ENCODE results near the gene SIPA1.

Gene SIPA1, protein sequence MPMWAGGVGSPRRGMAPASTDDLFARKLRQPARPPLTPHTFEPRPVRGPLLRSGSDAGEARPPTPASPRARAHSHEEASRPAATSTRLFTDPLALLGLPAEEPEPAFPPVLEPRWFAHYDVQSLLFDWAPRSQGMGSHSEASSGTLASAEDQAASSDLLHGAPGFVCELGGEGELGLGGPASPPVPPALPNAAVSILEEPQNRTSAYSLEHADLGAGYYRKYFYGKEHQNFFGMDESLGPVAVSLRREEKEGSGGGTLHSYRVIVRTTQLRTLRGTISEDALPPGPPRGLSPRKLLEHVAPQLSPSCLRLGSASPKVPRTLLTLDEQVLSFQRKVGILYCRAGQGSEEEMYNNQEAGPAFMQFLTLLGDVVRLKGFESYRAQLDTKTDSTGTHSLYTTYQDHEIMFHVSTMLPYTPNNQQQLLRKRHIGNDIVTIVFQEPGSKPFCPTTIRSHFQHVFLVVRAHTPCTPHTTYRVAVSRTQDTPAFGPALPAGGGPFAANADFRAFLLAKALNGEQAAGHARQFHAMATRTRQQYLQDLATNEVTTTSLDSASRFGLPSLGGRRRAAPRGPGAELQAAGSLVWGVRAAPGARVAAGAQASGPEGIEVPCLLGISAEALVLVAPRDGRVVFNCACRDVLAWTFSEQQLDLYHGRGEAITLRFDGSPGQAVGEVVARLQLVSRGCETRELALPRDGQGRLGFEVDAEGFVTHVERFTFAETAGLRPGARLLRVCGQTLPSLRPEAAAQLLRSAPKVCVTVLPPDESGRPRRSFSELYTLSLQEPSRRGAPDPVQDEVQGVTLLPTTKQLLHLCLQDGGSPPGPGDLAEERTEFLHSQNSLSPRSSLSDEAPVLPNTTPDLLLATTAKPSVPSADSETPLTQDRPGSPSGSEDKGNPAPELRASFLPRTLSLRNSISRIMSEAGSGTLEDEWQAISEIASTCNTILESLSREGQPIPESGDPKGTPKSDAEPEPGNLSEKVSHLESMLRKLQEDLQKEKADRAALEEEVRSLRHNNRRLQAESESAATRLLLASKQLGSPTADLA

DNA sequence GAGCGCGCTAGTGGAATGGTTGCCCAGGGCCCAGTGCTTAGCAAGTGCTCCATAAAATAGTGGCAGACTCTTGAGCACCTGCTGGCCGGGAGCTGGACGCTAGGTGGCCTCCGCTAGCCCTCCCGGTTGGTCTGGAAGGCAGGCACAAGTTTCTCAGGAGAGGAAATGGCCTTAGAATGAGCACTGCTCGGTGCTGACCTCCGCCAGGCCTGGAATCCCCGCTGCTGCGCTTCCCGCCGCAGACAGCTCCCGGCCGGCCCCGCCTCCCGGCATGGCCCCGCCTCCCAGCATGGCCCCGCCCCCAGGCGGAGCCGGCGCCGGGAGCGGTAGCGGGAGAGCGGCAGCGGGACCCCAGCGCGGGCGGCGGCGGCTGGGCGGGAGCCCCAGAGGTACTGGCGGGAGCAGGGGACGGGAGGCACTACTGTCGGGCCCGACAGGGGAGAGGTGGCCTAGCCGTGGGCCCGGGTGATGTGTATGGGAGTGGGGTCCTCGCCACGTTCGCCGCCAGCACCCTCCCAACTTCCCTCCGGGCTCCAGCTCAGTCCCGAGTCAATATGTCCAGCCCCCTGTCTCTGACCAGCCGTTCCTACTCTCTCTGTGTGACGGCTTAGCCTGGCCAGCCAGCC is at the start of gene SIPA1:
Gene SIPA1, plus strand, starts transcription at position 308 of the 626 bp plus-strand sequence. CDS start 2,821 bp downstream, outside the sequence.
- DNase-seq (ENCODE audit: low spot score): peak; percentile 75

DNA sequence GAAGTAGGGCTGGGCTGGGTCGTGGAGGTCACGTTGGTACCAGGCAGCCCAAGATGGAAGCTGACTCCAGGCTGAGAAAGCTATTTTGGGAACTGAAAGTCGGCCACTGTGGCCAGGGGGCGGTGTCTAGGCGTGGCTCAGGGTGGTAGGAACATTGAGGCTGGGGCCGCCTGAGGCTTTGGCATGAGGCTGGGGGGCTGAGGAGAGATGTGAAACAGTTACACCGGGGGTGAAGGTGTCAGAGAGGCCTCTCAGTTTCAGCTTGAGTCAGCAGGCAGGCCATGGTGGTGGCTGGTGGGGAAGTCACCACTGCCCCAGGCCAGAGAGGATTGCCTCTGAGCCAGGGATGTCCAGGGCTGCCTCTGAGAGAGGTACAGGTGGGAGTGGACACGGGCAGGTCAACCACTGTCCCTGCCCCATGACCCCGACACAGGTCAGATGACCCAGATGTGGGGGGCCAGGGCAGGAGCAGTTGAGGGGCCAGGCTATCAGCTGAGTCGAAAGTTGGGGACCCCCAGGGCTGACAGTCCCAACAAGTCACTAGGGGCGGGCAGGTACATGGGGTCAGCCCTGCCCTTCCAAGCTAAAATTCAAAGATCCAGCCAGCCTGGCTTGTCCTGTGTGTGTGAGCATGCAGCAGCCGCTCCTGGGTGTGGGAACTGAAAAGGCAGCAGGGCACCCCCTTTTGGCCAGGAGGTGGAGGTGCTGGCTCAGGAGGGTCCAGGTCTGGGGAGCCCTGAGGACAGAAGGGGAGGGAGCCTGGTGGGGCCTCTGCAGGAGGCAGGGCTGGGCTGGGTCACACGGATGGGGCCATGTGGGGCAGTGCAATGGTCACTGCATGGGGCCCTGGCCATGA is 49.5 kb upstream of the SIPA1 start:
- DNase-seq (ENCODE audit: low spot score): peak; percentile 86

DNA sequence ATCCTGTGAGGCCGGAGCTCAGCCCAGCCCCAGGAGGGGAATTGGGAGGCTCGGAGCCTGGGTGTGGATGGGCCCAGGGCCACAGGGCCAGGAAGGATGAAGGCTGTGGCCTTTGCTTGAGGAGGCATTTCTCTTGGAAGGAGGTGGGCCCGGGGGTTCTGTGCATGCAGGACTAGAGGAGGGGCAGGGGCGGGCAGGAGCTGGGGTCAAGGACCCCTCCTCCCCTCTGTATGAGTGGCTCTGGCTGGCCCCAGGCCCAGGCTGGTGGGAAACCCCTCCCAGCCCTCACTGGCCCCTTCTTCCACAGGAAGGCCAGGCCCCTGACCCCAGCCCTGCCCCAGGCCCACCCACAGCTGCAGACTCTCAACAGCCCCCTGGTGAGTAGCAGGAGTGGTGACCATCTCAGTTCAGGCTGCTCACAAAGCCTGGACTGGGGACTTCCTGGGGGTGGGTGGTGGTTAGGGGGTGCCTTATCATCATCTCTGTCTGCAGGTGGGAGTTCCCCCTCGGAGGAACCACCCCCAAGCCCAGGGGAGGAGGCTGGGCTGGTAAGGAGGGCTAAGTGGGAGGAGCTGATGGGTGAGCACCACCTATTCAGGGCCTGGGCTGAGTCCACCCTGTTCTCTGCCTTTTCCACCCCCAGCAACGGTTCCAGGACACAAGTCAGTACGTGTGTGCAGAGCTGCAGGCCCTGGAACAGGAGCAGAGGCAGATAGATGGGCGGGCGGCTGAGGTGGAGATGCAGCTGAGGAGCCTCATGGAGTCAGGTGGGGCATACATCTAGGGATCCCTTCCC is 48.3 kb upstream of the SIPA1 start:
- DNase-seq (ENCODE audit: low spot score): peak; percentile 35

DNA sequence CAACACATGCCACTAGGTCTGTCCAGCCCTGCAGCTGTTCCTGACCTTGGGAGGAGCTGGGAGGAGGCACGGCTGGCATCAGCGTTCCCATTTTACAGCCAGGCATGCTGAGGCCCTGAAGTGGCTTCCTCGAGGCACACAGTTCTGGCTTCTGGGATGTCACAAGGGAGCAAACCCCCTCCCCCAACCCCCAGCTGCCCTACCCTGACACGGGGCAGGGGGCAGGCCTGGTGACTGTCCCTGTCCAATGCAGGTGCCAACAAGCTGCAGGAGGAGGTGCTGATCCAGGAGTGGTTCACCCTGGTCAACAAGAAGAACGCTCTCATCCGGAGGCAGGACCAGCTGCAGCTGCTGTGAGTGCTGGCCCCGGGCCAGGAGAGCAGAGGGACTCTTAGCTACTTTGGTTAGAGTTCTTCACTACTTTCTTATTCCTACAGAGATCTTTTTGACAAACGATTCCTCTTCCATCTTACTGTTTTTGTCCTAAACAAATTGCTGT is 47.6 kb upstream of the SIPA1 start:
- no peak for DNase-seq (ENCODE audit: low spot score)

DNA sequence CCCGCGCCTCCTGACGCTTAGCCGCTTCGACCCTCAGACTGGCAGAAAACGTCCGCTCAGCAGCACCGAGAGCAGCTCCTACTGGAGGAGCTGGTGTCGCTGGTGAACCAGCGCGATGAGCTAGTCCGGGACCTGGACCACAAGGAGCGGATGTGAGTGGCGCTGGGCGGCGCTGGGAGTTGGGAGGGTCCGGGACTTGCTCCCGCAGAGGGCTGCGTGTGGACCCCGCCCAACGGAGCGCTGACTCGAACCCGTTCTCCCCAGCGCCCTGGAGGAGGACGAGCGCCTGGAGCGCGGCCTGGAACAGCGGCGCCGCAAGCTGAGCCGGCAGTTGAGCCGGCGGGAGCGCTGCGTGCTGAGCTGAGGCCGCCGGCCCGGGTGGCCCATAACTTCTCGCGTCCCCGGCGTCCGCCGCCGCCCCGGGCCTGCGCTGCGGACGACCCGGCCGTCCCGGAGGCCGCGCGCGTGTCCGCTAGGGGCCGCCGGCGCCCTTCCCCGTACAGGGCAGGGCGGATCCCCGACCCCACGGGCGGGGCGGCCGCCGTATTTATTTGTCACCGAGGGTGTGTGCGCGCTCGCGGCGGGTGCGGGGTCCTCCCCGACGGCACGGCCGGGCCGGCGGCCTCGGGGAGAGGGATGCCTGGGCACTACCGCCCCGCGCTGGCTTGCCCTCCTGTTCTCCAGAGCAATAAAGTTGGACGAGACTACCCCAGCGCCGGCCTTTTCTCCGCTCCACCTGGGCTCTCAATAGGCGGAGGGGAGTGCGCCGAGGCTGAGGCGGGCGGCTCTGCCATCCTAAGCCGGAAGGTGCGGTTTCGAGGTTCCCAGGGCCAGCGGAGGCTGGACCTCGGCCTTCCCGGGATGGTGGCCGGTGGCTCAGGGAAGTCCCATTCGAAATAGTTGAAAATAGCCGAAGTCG is 45.7 kb upstream of the SIPA1 start:
- no peak for DNase-seq (ENCODE audit: low spot score)

DNA sequence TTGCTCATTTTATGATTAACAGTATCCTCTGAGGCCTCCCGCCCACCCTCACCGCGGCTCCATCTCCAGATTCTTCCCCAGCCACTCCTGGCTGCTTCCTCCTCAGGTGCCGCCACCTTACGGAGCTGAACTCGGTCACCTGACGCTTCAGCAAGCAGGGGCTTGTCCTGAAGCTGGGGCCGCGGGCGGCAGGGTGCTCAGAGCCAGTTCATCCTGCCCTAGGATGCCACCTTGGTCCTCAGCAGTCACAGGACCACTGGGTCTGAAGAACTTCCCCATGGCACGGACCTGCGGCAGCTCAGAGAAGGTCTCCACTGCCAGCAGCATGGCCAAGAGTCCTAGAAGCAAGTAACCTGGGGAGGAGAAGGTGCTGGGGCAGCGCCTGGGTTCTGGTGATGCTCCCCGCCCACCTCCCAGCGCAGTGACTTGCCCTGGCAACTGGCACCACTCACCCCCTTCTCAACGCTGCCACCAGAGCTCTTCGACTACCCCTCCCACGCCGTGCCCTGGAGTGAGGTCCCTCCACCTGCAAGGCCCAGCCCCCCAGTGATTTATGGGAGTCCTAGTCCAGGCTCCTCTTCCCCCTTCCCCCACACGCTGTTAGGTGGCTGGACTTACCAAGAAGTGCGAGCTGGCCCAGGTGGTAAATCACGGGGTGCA is 44.9 kb upstream of the SIPA1 start:
- DNase-seq (ENCODE audit: low spot score): no peak

DNA sequence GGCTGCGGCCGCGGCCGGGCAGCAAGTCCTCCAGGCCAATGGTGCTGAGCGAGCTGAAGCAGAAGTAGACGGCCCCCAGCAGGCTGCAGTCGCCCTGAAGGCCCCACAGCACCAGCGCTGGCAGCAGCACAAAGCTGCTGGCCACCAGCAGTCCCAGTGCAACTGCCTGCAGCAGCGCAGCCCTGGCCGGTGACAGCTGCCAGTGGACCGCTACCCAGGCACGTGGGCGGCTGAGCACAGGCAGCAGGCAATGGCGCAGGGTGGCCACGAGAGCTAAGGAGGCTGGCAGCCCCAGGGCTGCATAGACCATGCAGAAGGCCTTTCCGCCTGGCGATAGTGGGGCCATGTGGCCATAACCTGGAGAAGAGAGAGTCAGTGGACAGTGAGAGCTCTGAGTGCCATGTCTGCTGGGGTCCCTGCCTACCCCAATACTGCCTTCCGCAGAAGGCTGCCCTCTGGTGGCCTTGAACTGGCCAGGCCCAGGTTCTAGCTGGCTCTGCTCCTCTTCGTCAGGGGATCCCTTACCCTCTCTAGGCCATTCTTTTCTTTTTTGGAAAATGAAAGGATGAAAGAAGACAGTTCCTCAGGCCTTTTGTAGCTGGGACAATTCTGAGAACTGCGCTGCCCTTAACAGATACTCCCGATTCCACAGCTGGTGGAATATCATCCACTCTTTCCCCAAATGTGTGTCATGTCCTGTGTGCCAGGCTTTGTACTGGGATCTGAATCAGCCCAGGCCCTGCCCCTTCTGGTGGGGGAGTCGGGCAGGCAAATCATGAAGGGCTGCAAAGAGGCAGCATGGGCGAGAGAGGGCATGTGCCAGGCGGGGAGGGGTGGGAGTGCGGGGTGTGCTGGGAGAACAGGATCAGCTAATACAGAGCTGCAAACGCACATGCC is 44.1 kb upstream of the SIPA1 start:
- peak; percentile 48 for DNase-seq (ENCODE audit: low spot score)

DNA sequence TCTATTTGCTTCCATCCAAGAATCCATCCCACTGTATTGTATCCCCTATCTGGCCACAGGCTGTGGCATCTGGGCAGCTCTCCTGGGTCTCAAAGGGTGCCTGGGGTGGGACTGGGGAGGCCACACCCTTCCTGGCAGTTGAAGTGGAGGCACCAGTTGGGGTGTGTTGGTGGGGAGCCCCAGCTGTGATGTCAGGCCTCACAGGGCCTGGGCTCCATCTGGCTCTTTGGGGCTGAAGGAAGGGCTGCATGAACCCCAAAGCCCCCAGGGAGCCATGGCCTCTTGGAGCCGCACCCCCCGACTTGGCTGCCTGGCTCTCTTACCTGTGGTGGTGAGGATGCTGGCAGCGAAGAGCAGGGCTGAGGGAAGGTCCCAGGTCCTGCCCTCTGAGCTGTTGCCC is 42.8 kb upstream of the SIPA1 start:
- no peak for DNase-seq (ENCODE audit: low spot score)

DNA sequence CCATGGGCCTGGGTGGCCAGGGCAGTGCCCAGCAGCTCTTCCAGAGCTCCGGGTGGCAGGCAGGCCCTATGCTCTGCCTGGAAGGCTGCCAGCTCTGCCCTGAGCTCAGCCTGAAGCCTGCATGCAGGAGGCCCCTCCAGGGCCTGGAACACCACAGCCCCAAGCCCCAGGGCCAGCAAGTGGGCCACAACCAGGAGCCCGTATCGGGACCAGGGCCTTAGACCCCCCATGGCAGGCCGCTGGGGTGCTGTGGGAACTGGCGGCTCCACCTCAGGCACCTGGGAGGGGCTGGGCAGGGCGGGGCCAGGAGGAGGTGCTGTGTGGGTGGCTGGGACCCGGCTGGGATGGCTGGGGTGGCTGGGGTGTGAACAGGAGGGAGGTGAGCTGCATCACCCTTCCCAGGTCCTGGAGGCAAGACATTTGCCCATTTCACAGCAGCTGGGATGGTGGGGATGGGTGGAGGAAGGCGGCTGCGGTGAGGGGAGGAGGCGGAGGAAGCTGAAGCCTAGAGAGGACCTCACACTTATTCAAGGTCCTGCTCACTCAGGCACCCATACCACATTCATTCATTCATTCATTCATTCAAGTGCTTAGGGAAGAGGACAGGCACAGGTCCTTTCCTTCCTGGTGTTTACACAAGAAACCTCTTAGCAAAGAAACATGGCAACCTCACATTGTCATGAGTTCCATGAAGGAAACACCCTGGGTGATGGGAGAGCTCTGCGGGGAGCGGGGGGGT is 42.2 kb upstream of the SIPA1 start, which contains the start of gene KCNK7:
Gene KCNK7, minus strand, starts transcription at position 258 of the 739 bp plus-strand sequence. Its CDS starts 28 bp downstream, at position 230.
- no peak for DNase-seq (ENCODE audit: low spot score)

DNA sequence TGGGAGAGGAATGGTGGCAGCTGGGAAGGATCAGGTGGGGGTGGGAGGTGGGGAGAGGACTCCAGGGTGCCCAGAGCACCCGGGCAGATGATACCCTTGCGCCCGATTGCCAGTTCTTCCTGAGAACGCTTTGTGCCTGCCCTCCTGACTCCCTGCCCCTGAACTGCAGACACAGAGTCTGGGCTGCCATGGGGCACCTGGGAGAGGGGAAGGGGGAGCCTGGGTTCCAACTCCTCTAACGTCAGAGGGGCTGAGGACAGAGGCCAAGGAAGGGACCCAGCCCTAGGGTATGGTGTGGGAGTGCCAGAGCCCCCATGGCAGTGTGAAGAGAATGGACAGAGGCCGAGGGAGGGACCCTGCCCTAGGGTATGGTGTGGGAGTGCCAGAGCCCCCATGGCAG is 41.4 kb upstream of the SIPA1 start:
- no peak for DNase-seq (ENCODE audit: low spot score)

DNA sequence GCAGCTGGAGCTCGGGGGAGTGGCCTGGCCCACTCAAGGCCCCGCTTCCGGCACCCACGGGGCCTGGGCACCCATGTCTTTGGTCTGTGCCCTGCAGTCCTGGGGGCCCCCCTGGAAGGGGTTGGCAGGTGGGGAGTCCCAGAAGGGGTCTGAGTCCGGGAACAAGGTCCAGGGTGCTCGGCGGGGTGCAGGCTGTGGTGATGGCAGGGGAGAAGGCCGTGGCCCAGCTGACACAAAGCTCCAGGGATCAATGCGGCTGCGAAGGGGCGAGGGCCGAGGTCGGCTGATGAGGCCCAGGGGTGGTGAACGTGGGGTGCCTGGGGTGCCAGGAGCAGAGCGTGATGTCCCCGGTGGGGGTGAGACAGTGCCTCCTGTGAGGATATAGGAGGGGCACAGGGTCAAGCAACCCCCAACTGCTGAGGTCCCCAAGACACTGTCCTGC is 39.6 kb upstream of the SIPA1 start:
- DNase-seq (ENCODE audit: low spot score): no peak

DNA sequence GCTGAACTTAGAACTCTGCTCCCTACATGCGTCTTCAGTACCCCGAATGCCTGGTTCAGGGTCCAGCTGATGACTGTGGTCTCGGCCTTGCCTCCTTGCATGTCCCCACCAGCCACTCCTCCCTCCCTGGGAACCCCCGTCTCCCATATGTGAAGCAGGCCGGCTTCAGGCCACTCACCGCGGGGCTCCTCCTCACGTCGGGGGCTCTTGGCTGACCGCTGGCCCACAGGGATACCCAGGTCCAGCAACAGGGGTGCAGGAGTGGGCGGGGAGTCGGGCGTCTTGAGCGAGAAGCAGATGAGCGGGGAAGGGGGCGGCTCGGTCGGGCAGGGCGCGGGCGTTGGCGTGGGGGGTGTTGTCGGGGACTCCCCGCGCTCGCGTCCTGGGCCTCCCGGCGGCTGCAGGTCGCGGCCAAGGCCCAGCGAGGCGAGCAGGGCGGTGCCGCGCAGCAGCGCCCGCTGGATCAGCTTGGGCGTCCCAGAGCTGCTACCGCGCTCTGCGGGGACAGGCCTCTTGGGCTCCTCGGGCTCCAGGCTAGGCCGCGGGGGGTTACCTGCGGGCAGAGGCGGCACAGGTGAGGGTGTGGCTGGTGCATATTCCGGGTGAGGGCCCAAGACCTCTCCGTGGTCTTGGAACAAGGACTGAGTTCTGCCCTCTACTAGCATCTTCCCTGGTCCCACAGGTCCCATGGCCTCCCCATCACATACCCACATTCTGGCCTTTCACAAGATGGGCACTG is 38.5 kb upstream of the SIPA1 start:
- no peak for DNase-seq (ENCODE audit: low spot score)

DNA sequence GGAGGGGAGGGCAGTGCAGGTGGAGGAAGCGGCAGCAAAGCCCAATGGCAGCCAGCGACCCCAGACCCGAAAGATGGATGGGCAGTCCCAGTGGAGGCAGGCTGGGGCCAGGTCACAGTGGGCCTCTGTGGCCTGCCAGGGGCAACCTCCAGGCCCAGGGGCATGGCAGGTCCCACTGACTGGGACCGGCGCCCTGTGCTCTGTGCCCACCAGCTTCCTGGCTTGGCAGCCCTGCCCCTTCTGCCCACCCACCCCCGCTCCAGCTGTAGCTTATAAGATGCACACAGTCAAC is 38.0 kb upstream of the SIPA1 start:
- no peak for DNase-seq (ENCODE audit: low spot score)

DNA sequence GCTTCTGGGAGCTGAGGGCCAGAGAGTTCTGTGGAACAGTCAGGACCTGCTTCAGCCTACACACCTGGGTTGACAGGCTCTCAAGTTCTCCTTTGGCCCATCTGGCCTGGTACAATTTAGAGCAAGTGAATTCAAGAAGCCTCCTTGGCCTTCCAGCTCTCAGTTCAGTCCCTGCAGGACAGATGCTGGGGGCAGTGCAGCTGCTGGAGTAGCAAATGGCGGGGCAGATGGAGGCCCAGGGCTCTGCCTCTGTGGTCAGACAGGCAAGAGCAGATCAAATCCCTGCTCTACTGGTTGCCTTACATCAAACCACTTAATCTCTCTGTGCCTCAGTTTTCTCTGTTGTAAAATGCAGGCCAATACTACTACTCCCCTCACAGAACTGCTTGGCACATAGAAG is 33.6 kb upstream of the SIPA1 start:
- no peak for DNase-seq (ENCODE audit: low spot score)

DNA sequence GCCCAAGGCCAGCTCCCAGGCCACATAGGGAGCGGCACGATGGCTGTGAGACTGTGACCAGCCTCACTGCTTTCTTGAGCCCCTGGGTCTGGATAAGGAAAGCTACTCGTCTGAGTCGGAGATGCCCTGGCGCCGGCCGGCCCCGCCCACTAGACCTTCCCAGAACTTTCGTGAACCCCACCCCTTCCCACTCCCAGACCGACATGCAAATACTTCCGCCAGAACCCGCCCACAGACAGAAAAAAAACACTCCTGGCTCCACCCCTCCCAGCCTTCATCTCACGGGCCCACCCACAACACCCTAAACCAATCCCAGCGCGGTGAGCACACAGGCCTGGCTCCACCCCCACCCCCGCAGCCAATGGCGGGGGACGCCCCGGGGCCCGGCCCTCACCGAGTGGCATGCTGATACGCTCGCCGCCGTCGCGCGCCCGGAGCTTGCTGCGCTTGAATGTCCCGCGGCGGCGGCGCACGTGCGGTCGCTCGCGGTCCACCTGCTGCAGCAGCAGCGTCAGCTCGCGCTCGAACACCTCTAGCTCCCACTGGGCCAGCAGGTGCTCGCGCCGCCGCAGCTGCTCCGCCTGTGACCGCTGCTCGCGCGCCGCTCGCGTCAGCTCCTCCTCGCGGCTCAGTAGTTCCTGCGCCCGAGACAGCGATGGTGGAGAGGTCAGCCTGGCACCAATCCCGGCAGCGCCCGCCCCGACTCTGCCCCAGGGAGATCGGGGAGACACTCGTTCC is 30.9 kb upstream of the SIPA1 start:
- DNase-seq (ENCODE audit: low spot score): no peak

All from germinal center (tissue), 1 donor.